NB4 (cell line): ENCODE data around the gene DNAJB12.
"Not testable (repeated sequence)": the region's sequence is repeated elsewhere in the genome, so short reads cannot be mapped to it uniquely, and the experiment has no call there.

Experiments used
- DNase-seq: peaks from one replicate; pipeline ENCODE4 v3.0.0; 2010; ENCODE audit warnings: low read depth
- H3K4me3 ChIP-seq: one replicate; pipeline ENCODE4 v1.5.1; 2011; ENCODE audit warnings: mild to moderate bottlenecking, low read depth, low read length, moderate library complexity
- CTCF ChIP-seq: IDR thresholded peaks from one replicate; pipeline ENCODE4 v1.5.1; 2012; ENCODE audit warnings: low read depth, low read length
- MAX ChIP-seq: IDR thresholded peaks from 2 replicates; pipeline ENCODE4 v1.6.1; 2011; ENCODE audit warnings: low read depth, low read length
- MYC ChIP-seq: IDR thresholded peaks from 2 replicates; pipeline ENCODE4 v1.6.1; 2011; ENCODE audit warnings: low read depth, low read length
- POLR2A ChIP-seq: IDR thresholded peaks from 2 replicates; pipeline ENCODE4 v1.6.1; 2011; ENCODE audit warnings: mild to moderate bottlenecking; ENCODE audit not compliant: insufficient read length; ENCODE audit errors: extremely low read depth

The DNAJB12 gene

DNA sequence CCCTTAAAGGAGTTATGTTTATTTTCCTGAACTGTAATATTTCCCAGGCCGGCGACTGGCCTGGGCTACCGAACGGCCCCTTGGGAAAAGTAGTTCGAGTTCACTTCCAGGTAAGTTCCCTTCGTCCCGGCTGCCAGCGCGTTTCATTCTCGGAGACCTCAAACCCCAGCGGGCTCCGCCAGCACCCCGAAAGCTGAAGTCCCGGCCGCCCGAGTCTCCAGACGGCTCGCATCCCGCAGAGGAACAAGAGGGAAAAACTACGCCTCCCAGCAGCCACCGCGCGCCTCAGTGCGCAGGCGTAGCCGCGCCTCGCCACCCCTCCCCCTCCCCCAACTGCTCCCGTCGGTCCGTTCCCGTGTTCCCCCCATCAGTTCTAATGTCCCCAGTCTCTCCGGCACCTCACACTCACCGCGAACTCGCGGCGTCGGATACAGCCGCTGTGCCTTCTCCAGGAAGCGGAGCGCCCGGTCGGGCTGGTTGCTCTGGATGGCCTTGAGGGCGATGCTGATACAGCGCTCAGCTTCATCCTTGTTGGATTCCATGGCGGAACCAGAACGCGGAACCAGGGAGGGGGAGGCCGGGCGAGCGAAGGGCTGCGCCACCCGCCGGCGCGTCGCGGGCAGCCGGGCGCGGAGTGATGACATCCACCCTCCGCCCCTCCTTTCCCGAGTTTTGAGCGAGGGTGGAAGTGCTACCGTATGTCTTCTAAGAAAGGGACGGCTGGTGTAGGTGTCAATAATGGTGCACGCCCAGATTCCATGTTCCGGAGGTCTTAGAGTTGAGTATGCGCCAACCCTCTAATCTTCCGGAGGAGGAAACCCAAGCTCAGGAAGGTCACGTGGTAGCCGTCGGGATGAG, at the start of gene DNAJB12:
Gene DNAJB12, minus strand, starts transcription at position 564 of the 858 bp plus-strand sequence. Its CDS starts 22 bp downstream, at position 542.
- H3K4me3 ChIP-seq, result peak within 1 kb of the TSS; percentile 96
- peak; percentile 98 for DNase-seq
- TF ChIP-seq CTCF, result no peak
- TF ChIP-seq MYC, result peak; percentile 96
- peak; percentile 91 for TF ChIP-seq POLR2A
- peak; percentile 96 for TF ChIP-seq MAX

DNA sequence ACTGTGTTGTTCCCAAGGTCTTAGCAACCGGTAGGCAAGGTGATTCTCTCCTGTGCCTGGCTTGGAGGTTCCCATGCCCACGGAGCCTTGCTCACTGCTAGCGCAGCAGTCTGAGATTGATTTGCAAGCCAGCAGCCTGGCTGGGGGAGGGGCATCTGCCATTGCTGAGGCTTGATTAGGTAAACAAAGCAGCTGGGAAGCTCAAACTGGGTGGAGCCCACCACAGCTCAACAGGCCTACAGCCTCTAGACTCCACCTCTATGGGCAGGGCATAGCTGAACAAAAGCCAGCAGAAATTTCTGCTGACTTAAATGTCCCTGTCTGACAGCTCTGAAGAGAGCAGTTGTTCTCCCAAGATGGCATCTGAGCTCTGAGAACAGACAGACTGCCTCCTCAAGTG, 40.9 kb upstream of the DNAJB12 start:
- not testable (repeated sequence) for H3K4me3 ChIP-seq, DNase-seq

- no peak overlapping the region for H3K4me3 ChIP-seq
- no peak for DNase-seq
- TF ChIP-seq MAX (no peak), CTCF (no peak), MYC (no peak), POLR2A (no peak)
Measured at GRCh38 chr10:72392571-72392970, 37.9 kb upstream of the DNAJB12 start.

DNA sequence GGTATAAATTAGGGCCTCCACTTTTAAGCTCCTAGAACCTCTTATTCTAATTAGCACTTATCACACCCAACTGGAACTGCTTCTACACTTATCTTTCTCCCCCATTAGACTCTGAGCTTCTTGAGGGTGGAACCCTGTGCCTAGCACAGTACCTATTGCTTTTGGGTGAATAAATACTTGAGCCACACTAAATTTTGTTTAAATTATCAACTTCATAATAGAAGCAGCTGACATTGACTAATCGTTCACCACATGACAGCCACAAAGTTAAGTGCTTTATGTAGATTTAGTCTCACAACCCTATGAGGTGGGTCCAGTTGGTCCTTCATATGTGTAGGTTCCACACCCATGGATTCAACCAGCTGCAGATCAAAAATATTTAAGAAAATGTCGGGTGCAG, 36.0 kb upstream of the DNAJB12 start:
- no peak overlapping the region for H3K4me3 ChIP-seq
- no peak for TF ChIP-seq POLR2A
- no peak for TF ChIP-seq MYC
- no peak for TF ChIP-seq MAX
- TF ChIP-seq CTCF, result no peak
- no peak for DNase-seq

- TF ChIP-seq MYC, result no peak
- no peak for TF ChIP-seq CTCF
- TF ChIP-seq MAX, result no peak
- TF ChIP-seq POLR2A, result no peak
- DNase-seq, result no peak
- no peak overlapping the region for H3K4me3 ChIP-seq
Measured at GRCh38 chr10:72389716-72390115, 35.0 kb upstream of the DNAJB12 start.

- TF ChIP-seq POLR2A, result no peak
- DNase-seq, result no peak
- no peak overlapping the region for H3K4me3 ChIP-seq
Measured at GRCh38 chr10:72389014-72389413, 34.3 kb upstream of the DNAJB12 start.

GRCh38 chr10:72388062-72388461, 33.3 kb upstream of the DNAJB12 start:
- DNase-seq, result no peak
- TF ChIP-seq CTCF (no peak), POLR2A (no peak), MAX (no peak), MYC (no peak)
- no peak overlapping the region for H3K4me3 ChIP-seq
